ENCODE measurements around the gene SLC8B1. TPM values are rescaled to one million over a fixed set of nuclear protein-coding genes. Genes with fewer than 3 reads are reported as not detected.

The SLC8B1 gene
- total and polyA plus RNA-seq, 9 of the 15 experiments (the other 6 are each of a cell fraction or from before 2014, with no cell fraction given): 0.86 to 34.1 (median 18.5) TPM

DNA sequence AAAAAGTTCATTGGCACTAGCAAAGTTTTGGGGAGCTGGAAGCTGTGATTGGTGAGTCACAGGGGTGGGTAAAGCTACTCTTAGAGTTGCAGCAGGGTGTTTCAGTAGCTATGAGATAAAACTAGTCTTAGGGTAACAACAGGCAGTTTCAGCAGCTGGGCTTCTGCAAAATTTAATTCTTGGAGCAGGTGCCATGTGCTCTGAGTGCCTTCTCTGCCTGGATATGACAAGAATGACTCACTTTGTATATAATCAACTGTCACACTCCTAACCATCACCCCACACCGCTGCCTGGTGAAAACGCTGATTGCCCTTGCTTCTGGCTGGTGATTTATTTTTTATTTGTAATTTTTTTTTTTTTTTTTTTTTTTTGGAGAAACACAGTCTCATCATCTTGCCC is 13.0 kb upstream of the SLC8B1 start:
- ATAC-seq (no peak; the same call in 2 of the 3 replicates), DNase-seq (ENCODE audit: extremely low read depth in 1 of 4, low spot score in 3 of 4) (peak in 1 of 4 experiments; percentile 9), FAIRE-seq (no peak)
- no peaks in the 10 kb centered on the region for H4K20me1 ChIP-seq (replicated peaks; ENCODE audit: control insufficient read depth, insufficient read depth, low read length)
- POLR2A ChIA-PET: no interaction called here
- in situ Hi-C loops (cut with MboI): no loop called here
- no peak overlapping the region for H3K4me3 ChIP-seq
- no peaks in the 10 kb centered on the region for H3K9me3 ChIP-seq (replicated peaks; ENCODE audit: control insufficient read depth, insufficient read depth, low read depth, low read length)
- CTCF ChIA-PET (ENCODE audit: low intra/inter-chr PET ratio): no interaction called here
- no peak overlapping the region for H3K27ac ChIP-seq (ENCODE audit: extremely low read depth, low read depth, low read length)
- H3K9ac ChIP-seq (ENCODE audit: insufficient read depth in 1 of 2, low read depth in 2 of 2, low read length in 2 of 2): no peak overlapping the region
- H3K9me1 ChIP-seq (ENCODE audit: control insufficient read depth, insufficient read depth, low read length): no peaks in the 10 kb centered on the region
- no peaks in the 10 kb centered on the region for H3K27me3 ChIP-seq (ENCODE audit: control insufficient read depth in 2 of 2, insufficient read depth in 2 of 2, low read length in 2 of 2)
- no TSS peak for BruUV-seq (replicated peaks)
- H3K36me3 ChIP-seq (ENCODE audit: control insufficient read depth, insufficient read depth, low read length): no peaks in the 10 kb centered on the region
- no peak overlapping the region for H3K4me2 ChIP-seq (ENCODE audit: insufficient read depth, low read length)
- no peaks in the 10 kb centered on the region for H3K79me2 ChIP-seq (ENCODE audit: control insufficient read depth, insufficient read depth, low read length)
- peaks cover 14 to 19% of the 10 kb centered on the region in 2 experiments for H3K4me1 ChIP-seq (replicated peaks in 1 of 2; ENCODE audit: control insufficient read depth in 2 of 2, insufficient read depth in 2 of 2, low read length in 2 of 2)
- intact Hi-C loops (cut with micrococcal nuclease): no loop called here
- 28% methylated on average over 2 of the region's 2 CpGs for WGBS (ENCODE audit: insufficient coverage, low coverage, missing lambda C conversion rate)
- H2AFZ ChIP-seq (ENCODE audit: low read depth, low read length): no peak overlapping the region
- TF ChIP-seq GABPB2 (CRISPR knock-in tag; conservative IDR thresholded peaks at IDR 0.05) (no peak), ZEB2 (IDR thresholded peaks at IDR 0.05) (peak; percentile 75; the same call in 1 of the 2 replicates), MNT (conservative IDR thresholded peaks at IDR 0.05) (peak in 1 of 2 experiments; percentile 48; a peak in 1 of 4 replicates), EP300 (IDR thresholded peaks at IDR 0.05; ENCODE audit: low read length) (peak; percentile 39; the same call in 1 of the 2 replicates), CBFA2T3 (IDR thresholded peaks at IDR 0.05) (peak; percentile 68), FOSL1 (tag; conservative IDR thresholded peaks at IDR 0.05) (peak; percentile 58), SP2 (IDR thresholded peaks at IDR 0.05; ENCODE audit: extremely low read depth, low read depth, low read length, poor library complexity, severe bottlenecking) (no peak), ARID1B (IDR thresholded peaks at IDR 0.05) (0 out of 2 replicates have a peak, but pooled peaks have one; percentile 11), CBFA2T2 (conservative IDR thresholded peaks at IDR 0.05) (peak; percentile 44), TOE1 (IDR thresholded peaks at IDR 0.05; ENCODE audit: borderline replicate concordance) (no peak), TOE1 (CRISPR knock-in tag; IDR thresholded peaks at IDR 0.05; ENCODE audit: borderline replicate concordance, low read depth) (no peak), ZNF586 (CRISPR knock-in tag; conservative IDR thresholded peaks at IDR 0.05) (no peak), ZNF696 (CRISPR knock-in tag; conservative IDR thresholded peaks at IDR 0.05) (no peak)
- TF ChIP-seq, protein P1, sequence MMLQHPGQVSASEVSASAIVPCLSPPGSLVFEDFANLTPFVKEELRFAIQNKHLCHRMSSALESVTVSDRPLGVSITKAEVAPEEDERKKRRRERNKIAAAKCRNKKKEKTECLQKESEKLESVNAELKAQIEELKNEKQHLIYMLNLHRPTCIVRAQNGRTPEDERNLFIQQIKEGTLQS (IDR thresholded peaks at IDR 0.05): peak; percentile 48; the same call in 1 of the 2 replicates
- TF ChIP-seq, protein P1 (CRISPR knock-in tag; conservative IDR thresholded peaks at IDR 0.05): no peak
- TF ChIP-seq, protein P2, sequence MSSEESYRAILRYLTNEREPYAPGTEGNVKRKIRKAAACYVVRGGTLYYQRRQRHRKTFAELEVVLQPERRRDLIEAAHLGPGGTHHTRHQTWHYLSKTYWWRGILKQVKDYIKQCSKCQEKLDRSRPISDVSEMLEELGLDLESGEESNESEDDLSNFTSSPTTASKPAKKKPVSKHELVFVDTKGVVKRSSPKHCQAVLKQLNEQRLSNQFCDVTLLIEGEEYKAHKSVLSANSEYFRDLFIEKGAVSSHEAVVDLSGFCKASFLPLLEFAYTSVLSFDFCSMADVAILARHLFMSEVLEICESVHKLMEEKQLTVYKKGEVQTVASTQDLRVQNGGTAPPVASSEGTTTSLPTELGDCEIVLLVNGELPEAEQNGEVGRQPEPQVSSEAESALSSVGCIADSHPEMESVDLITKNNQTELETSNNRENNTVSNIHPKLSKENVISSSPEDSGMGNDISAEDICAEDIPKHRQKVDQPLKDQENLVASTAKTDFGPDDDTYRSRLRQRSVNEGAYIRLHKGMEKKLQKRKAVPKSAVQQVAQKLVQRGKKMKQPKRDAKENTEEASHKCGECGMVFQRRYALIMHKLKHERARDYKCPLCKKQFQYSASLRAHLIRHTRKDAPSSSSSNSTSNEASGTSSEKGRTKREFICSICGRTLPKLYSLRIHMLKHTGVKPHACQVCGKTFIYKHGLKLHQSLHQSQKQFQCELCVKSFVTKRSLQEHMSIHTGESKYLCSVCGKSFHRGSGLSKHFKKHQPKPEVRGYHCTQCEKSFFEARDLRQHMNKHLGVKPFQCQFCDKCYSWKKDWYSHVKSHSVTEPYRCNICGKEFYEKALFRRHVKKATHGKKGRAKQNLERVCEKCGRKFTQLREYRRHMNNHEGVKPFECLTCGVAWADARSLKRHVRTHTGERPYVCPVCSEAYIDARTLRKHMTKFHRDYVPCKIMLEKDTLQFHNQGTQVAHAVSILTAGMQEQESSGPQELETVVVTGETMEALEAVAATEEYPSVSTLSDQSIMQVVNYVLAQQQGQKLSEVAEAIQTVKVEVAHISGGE (CRISPR knock-in tag; IDR thresholded peaks at IDR 0.05): no peak
- TF ChIP-seq, protein P3, sequence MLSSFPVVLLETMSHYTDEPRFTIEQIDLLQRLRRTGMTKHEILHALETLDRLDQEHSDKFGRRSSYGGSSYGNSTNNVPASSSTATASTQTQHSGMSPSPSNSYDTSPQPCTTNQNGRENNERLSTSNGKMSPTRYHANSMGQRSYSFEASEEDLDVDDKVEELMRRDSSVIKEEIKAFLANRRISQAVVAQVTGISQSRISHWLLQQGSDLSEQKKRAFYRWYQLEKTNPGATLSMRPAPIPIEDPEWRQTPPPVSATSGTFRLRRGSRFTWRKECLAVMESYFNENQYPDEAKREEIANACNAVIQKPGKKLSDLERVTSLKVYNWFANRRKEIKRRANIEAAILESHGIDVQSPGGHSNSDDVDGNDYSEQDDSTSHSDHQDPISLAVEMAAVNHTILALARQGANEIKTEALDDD (IDR thresholded peaks at IDR 0.05): 0 out of 2 replicates have a peak, but pooled peaks have one; percentile 37

Data from K562 (cell line).